ENCODE measurements around the gene HTT. TPM values are rescaled to one million over a fixed set of nuclear protein-coding genes. Genes with fewer than 3 reads are reported as not detected.

Gene HTT
- total RNA-seq, 2 donors from 2014 or later, result 18.1 to 30.5 TPM

DNA sequence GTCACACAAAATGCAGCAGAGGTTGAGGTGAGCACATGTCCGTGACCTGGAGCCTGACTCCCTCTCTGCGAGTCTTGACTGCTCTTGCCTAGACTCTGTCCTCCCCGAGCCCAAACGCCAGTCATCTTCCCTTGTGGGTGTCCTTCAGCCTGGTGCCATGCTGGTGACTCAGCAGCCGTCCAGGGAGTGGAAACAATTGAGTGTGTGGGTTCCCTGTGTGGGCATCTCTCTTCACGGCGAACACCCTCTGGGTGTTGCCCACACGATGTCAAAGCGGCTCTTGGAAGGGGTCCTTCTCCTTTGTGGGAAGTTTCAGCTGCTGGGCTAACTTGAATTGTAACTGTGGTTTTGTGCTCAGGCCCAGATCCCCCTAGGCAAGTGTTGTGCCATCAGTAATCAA is 157.0 kb downstream of the HTT start:
- Histone ChIP-seq H3K36me3 (peaks cover 69% of the 10 kb centered on the region), H3K27me3 (no peaks in the 10 kb centered on the region), H3K4me1 (no peaks in the 10 kb centered on the region), H3K27ac (no peak overlapping the region), H3K9me3 (no peaks in the 10 kb centered on the region), H3K4me3 (no peak overlapping the region)
- TF ChIP-seq CTCF (IDR thresholded peaks at IDR 0.05), result no peak
- DNase-seq (ENCODE audit: low spot score), result no peak

DNA sequence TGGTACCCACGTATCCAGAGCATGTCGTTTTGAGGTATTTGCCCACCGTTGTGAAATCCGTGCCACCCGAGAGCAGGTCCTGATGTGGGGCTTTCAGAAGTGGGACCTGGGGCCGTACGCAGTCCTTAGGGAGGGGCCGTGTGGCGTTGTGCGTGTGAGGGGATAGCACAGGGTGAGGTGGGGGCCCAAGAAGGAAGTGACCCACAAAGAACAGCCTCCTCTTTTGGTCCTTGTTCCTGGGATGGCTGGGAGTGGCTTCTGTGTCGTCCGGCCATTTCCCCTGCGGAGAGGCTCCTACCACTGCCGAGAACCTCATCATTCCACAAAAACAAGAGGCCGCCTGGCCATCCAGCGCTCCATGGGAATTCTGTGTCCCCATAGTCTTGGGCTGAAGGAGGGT is 157.5 kb downstream of the HTT start:
- Histone ChIP-seq H3K27ac (no peak overlapping the region), H3K9me3 (no peaks in the 10 kb centered on the region), H3K27me3 (no peaks in the 10 kb centered on the region), H3K4me3 (no peak overlapping the region), H3K4me1 (no peaks in the 10 kb centered on the region), H3K36me3 (peaks cover 69% of the 10 kb centered on the region)
- no peak for TF ChIP-seq CTCF (IDR thresholded peaks at IDR 0.05)
- no peak for DNase-seq (ENCODE audit: low spot score)

DNA sequence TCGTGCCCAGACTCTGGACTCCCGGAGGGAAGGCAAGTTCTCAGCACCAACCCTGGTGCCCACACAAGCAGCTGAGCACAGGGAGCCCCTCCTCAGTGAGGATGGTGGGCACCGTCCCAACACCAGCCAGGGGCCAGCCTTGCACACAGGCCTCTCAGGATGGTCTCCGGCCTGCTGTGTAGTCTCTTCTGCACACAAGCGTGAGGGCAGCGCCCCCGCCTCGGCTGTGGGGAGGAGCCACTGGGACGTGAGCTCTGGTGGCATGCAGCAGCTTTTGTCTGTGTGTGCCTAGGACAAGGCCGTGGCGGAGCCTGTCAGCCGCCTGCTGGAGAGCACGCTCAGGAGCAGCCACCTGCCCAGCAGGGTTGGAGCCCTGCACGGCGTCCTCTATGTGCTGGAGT is 158.4 kb downstream of the HTT start:
- no peaks in the 10 kb centered on the region for H3K4me1 ChIP-seq
- no peak overlapping the region for H3K27ac ChIP-seq
- H3K27me3 ChIP-seq, result no peaks in the 10 kb centered on the region
- no peak for TF ChIP-seq CTCF (IDR thresholded peaks at IDR 0.05)
- no peaks in the 10 kb centered on the region for H3K9me3 ChIP-seq
- DNase-seq (ENCODE audit: low spot score), result no peak
- H3K36me3 ChIP-seq, result peaks cover 74% of the 10 kb centered on the region
- H3K4me3 ChIP-seq, result no peak overlapping the region

DNA sequence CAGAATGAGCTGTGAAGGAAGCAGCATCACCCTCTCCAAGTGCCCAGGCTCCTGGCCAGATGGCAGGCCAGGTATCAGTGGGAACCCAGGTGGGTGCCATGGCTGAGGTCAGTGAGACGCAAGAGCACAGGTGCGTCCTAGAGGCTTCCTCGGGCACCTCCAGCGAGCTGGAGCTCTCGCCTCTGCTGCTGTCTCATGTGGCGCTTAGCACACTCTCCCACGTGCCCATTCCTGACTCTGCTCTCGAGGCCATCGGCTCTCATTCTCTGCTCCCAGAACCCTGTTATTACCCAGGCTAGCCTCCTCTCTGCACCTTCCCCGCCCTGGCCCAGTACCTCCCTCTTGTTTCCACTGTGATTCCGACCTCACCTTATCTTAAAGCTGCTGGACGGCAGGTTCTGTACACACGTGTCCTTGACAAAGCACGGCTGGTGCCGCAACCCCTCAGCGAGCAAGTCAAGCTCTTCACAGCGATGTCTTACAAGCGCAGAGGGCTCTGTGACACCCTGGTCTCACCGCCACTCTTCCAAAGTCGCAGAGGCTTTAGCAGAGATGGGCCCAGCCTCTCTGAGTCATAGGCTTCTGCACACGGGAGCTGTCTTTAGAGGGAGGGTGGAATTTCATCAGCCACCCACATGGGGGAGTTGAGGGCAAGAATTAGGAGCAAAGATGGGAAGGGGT is 159.1 kb downstream of the HTT start:
- DNase-seq (ENCODE audit: low spot score), result no peak
- Histone ChIP-seq H3K9me3 (no peaks in the 10 kb centered on the region), H3K27me3 (no peaks in the 10 kb centered on the region), H3K36me3 (peaks cover 75% of the 10 kb centered on the region), H3K27ac (no peak overlapping the region), H3K4me1 (no peaks in the 10 kb centered on the region), H3K4me3 (no peak overlapping the region)
- no peak for TF ChIP-seq CTCF (IDR thresholded peaks at IDR 0.05)

GRCh38 chr4:3234171-3235029 is 159.9 kb downstream of the HTT start:
- no peaks in the 10 kb centered on the region for H3K4me1 ChIP-seq
- H3K36me3 ChIP-seq, result peaks cover 73% of the 10 kb centered on the region
- no peak for TF ChIP-seq CTCF (IDR thresholded peaks at IDR 0.05)
- no peaks in the 10 kb centered on the region for H3K27me3 ChIP-seq
- no peaks in the 10 kb centered on the region for H3K9me3 ChIP-seq
- no peak overlapping the region for H3K4me3 ChIP-seq
- DNase-seq (ENCODE audit: low spot score), result no peak
- no peak overlapping the region for H3K27ac ChIP-seq
